ENCODE data around the gene MAML3. TPM values are rescaled to one million over a fixed set of nuclear protein-coding genes. Genes with fewer than 3 reads are reported as not detected.

MAML3 gene
- polyA plus RNA-seq, 3 donors, result 16.4 to 16.8 (median 16.8) TPM

GRCh38 chr4:139773560-139774318 lies 380.2 kb downstream of the MAML3 start:
- DNase-seq (ENCODE audit: low read depth in 3 of 3, low spot score in 2 of 3), result no peak

- DNase-seq (ENCODE audit: low read depth in 3 of 3, low spot score in 2 of 3), result no peak
These were observed 383.6 kb downstream of the MAML3 start for GRCh38 chr4:139770361-139770760.

- no peak for DNase-seq (ENCODE audit: low read depth in 3 of 3, low spot score in 2 of 3)
These were observed 384.6 kb downstream of the MAML3 start for GRCh38 chr4:139769364-139769763.

- no peak for DNase-seq (ENCODE audit: low read depth in 3 of 3, low spot score in 2 of 3)
These were observed 385.1 kb downstream of the MAML3 start for GRCh38 chr4:139768896-139769295.

- DNase-seq (ENCODE audit: low read depth in 3 of 3, low spot score in 2 of 3), result no peak
These were observed 385.6 kb downstream of the MAML3 start for GRCh38 chr4:139768366-139768765.

- DNase-seq (ENCODE audit: low read depth in 3 of 3, low spot score in 2 of 3), result no peak
These were observed 386.4 kb downstream of the MAML3 start for GRCh38 chr4:139767585-139767984.

GRCh38 chr4:139767168-139767567 lies 386.8 kb downstream of the MAML3 start:
- DNase-seq (ENCODE audit: low read depth in 3 of 3, low spot score in 2 of 3), result no peak

GRCh38 chr4:139764686-139765310 lies 389.2 kb downstream of the MAML3 start:
- DNase-seq (ENCODE audit: low read depth in 3 of 3, low spot score in 2 of 3), result no peak

- no peak for DNase-seq (ENCODE audit: low read depth in 3 of 3, low spot score in 2 of 3)
These were observed 389.8 kb downstream of the MAML3 start for GRCh38 chr4:139764182-139764581.

GRCh38 chr4:139763672-139764071 lies 390.3 kb downstream of the MAML3 start:
- DNase-seq (ENCODE audit: low read depth in 3 of 3, low spot score in 2 of 3), result peak in 1 of 3 donors; percentile 64

- no peak for DNase-seq (ENCODE audit: low read depth in 3 of 3, low spot score in 2 of 3)
These were observed 390.8 kb downstream of the MAML3 start for GRCh38 chr4:139763205-139763604.

- DNase-seq (ENCODE audit: low read depth in 3 of 3, low spot score in 2 of 3), result no peak
These were observed 391.3 kb downstream of the MAML3 start for GRCh38 chr4:139762720-139763119.

GRCh38 chr4:139761461-139761860 lies 392.5 kb downstream of the MAML3 start:
- DNase-seq (ENCODE audit: low read depth in 3 of 3, low spot score in 2 of 3), result no peak

- DNase-seq (ENCODE audit: low read depth in 3 of 3, low spot score in 2 of 3), result no peak
These were observed 393.4 kb downstream of the MAML3 start for GRCh38 chr4:139760567-139760966.

- DNase-seq (ENCODE audit: low read depth in 3 of 3, low spot score in 2 of 3), result no peak
These were observed 394.9 kb downstream of the MAML3 start for GRCh38 chr4:139759097-139759496.

- DNase-seq (ENCODE audit: low read depth in 3 of 3, low spot score in 2 of 3), result no peak
These were observed 397.4 kb downstream of the MAML3 start for GRCh38 chr4:139756391-139757180.

GRCh38 chr4:139754938-139755337 lies 399.0 kb downstream of the MAML3 start:
- no peak for DNase-seq (ENCODE audit: low read depth in 3 of 3, low spot score in 2 of 3)

GRCh38 chr4:139753686-139754085 lies 400.3 kb downstream of the MAML3 start:
- DNase-seq (ENCODE audit: low read depth in 3 of 3, low spot score in 2 of 3), result no peak

- DNase-seq (ENCODE audit: low read depth in 3 of 3, low spot score in 2 of 3), result no peak
These were observed 404.0 kb downstream of the MAML3 start for GRCh38 chr4:139749835-139750498.

- no peak for DNase-seq (ENCODE audit: low read depth in 3 of 3, low spot score in 2 of 3)
These were observed 404.6 kb downstream of the MAML3 start for GRCh38 chr4:139749338-139749737.
